ENCODE results near the gene SPEM2. TPM values are rescaled to one million over a fixed set of nuclear protein-coding genes. Genes with fewer than 3 reads are reported as not detected.
A peak's percentile ranks its signal among the peaks of the same experiment; 100 is the strongest.

SPEM2 gene
- total RNA-seq, 1 experiment from 2014 or later: not detected

DNA sequence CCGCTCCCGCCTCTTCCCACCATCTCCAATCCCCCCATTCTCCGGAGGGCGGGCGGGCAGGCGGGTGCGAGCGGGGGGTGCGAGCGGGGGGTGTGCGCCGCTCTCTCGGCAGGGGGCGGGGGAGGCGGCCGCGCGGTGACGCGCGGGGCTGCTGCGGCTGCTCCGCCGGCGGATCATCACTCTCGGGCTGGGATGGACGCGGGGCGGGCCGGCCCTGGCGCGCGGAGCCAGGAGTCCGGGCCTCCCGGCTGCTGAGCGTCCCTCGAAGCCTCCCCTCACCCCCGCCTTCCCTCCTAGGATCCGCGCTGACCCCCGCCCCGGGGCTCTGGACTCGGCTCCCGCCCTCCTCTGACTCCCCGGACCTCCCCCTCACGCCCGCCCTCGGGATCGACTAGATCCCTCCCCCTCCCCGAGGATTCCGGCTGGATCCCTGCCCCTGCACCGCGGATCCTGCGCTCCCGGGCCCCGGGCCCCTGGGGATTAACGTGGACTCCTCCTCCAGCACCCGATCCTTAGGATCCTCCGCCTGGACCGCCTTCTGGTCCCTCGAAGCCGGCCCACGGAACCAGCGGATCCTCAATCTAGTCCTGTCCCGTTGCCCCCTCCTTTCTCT is 20.6 kb upstream of the SPEM2 start:
- Histone ChIP-seq H3K79me2 (ENCODE audit: insufficient read depth, low read length) (no peaks in the 10 kb centered on the region), H3K9me3 (ENCODE audit: control insufficient read depth, low read depth, low read length) (no peaks in the 10 kb centered on the region), H3K14ac (ENCODE audit: insufficient read depth, low read length) (0 out of 2 replicates have a peak overlapping the region, but pooled peaks have one; percentile 34), H4K91ac (ENCODE audit: insufficient read length, low read depth, low read length) (no peak overlapping the region), H3K23ac (ENCODE audit: insufficient read length, low read depth, low read length) (no peak overlapping the region), H2BK20ac (ENCODE audit: low read depth, low read length, poor library complexity, severe bottlenecking) (no peak overlapping the region), H2BK15ac (ENCODE audit: low read depth, low read length) (no peak overlapping the region), H3K56ac (ENCODE audit: insufficient read length, low read depth, low read length) (no peak overlapping the region), H2AK5ac (ENCODE audit: insufficient read length, low read length) (no peak overlapping the region), H4K20me1 (ENCODE audit: control insufficient read depth, insufficient read depth, insufficient read length) (no peaks in the 10 kb centered on the region), H3K23me2 (ENCODE audit: insufficient read length, low read depth, low read length, poor library complexity, severe bottlenecking) (peaks cover 5% of the 10 kb centered on the region), H3K79me1 (ENCODE audit: insufficient read depth, low read depth, low read length, poor library complexity, severe bottlenecking) (no peaks in the 10 kb centered on the region), H2BK120ac (ENCODE audit: low read depth, low read length, poor library complexity, severe bottlenecking) (no peak overlapping the region), H3K4me1 (ENCODE audit: insufficient read depth, low read length) (no peaks in the 10 kb centered on the region; the same call in 1 of the 2 replicates), H3K4me2 (ENCODE audit: insufficient read depth, insufficient read length, low read length) (peak overlapping the region; percentile 78), H2AFZ (ENCODE audit: low read length) (no peak overlapping the region), H3K27me3 (ENCODE audit: insufficient read depth, low read length) (no peaks in the 10 kb centered on the region), H2BK5ac (ENCODE audit: insufficient read length, low read length) (no peak overlapping the region), H3K9ac (ENCODE audit: extremely low read depth, insufficient read length, low read length) (peak overlapping the region; percentile 30), H3K4ac (ENCODE audit: low read depth, low read length) (no peak overlapping the region), H3K18ac (ENCODE audit: insufficient read length, low read depth, low read length) (no peak overlapping the region), H3T11ph (ENCODE audit: low read length) (no peak overlapping the region), H4K8ac (replicated peaks; ENCODE audit: insufficient read length, low read depth, low read length) (no peak overlapping the region), H2BK12ac (ENCODE audit: insufficient read length, low read depth, low read length) (no peak overlapping the region), H3K27ac (ENCODE audit: insufficient read length, low read depth, low read length) (no peak overlapping the region), H4K5ac (ENCODE audit: insufficient read length, low read depth, low read length) (no peak overlapping the region)
- Mint-ChIP-seq H3K9me3 (no peaks in the 10 kb centered on the region), H3K27ac (peak overlapping the region; percentile 61 to 96 (median 95); a peak in 3 of 7 replicates), H3K36me3 (ENCODE audit: insufficient read depth in 1 of 3, low read depth in 3 of 3) (peaks cover 13 to 22% (median 15%) of the 10 kb centered on the region in 3 experiments), H3K4me1 (peaks cover 26 to 34% of the 10 kb centered on the region in 2 experiments), H3K4me3 (peak overlapping the region; percentile 84 to 94), H3K27me3 (ENCODE audit: low read depth) (no peaks in the 10 kb centered on the region)
- peak; percentile 69 for DNase-seq
- TF ChIP-seq, protein P1, sequence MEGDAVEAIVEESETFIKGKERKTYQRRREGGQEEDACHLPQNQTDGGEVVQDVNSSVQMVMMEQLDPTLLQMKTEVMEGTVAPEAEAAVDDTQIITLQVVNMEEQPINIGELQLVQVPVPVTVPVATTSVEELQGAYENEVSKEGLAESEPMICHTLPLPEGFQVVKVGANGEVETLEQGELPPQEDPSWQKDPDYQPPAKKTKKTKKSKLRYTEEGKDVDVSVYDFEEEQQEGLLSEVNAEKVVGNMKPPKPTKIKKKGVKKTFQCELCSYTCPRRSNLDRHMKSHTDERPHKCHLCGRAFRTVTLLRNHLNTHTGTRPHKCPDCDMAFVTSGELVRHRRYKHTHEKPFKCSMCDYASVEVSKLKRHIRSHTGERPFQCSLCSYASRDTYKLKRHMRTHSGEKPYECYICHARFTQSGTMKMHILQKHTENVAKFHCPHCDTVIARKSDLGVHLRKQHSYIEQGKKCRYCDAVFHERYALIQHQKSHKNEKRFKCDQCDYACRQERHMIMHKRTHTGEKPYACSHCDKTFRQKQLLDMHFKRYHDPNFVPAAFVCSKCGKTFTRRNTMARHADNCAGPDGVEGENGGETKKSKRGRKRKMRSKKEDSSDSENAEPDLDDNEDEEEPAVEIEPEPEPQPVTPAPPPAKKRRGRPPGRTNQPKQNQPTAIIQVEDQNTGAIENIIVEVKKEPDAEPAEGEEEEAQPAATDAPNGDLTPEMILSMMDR (conservative IDR thresholded peaks at IDR 0.05): no peak
- WGBS (ENCODE audit: extremely low coverage, insufficient read length, low lambda C conversion rate): no CpG with 5 or more reads among the region's 65 CpGs
